Heart right ventricle (tissue), 16 donors: ENCODE data around the gene TREX2. TPM values are rescaled to one million over a fixed set of nuclear protein-coding genes. Genes with fewer than 3 reads are reported as not detected.

Experiments
- ATAC-seq, 8 donors: fragments of 200-7000 bp; cut with Tn5 transposase; one replicate each; pipeline ENCODE4 v1.9.1; 2020; ENCODE audit warnings: mild to moderate bottlenecking in 8 of 8, moderate library complexity in 8 of 8, moderate number of reproducible peaks in 1 of 8
- DNase-seq, 2 donors: peaks; one replicate each; pipeline ENCODE4 v3.0.0-alpha.2; 2020
- H3K27ac ChIP-seq, 10 donors: fragments of 200-600 bp; sonication (generic) in 2 of 10; one replicate each; pipeline versions ENCODE4 v1.5.0 to v1.8.0; 2020 to 2022; ENCODE audit warnings: mild to moderate bottlenecking in 3 of 10
- H3K27me3 ChIP-seq, 7 donors: fragments of 200-600 bp; one replicate each; pipeline ENCODE4 v1.8.0; 2021 to 2022; ENCODE audit warnings: mild to moderate bottlenecking in 2 of 7
- H3K36me3 ChIP-seq, 9 donors: fragments of 200-600 bp; sonication (generic) in 1 of 9; one replicate each; pipeline versions ENCODE4 v1.5.0 to v1.8.0; 2020 to 2022; ENCODE audit warnings: mild to moderate bottlenecking in 2 of 9
- H3K4me1 ChIP-seq, 9 donors: fragments of 200-600 bp; sonication (generic) in 1 of 9; one replicate each; pipeline versions ENCODE4 v1.5.0 to v1.8.0; 2020 to 2022; ENCODE audit warnings: mild to moderate bottlenecking in 4 of 9
- H3K4me3 ChIP-seq, 10 donors: fragments of 200-600 bp; sonication (generic) in 2 of 10; one replicate each; pipeline versions ENCODE4 v1.5.0 to v1.8.0; 2020 to 2022; ENCODE audit warnings: mild to moderate bottlenecking in 7 of 10, moderate library complexity in 2 of 10
- H3K9me3 ChIP-seq, 11 donors: fragments of 200-600 bp in 10 of 11; sonication (generic) in 2 of 11; one replicate each; pipeline versions ENCODE4 v1.5.0 to v1.8.0; 2013 to 2022; ENCODE audit warnings: mild to moderate bottlenecking in 2 of 11, control low read depth in 1 of 11, moderate library complexity in 1 of 11
- WGBS, 2 donors: extraction: QIAGEN DNeasy Blood & Tissue Kit; methylation state at CpG; one replicate each; pipeline ENCODE4 v1.1.7; 2013; ENCODE audit warnings: inconsistent platforms in 1 of 2; 5-methylcytosine and 5-hydroxymethylcytosine counted together
- intact Hi-C, 10 donors: fragments of 100-400 bp; cut with DNase I; formaldehyde crosslinking; loops; one replicate each; pipeline versions ENCODE4 v1.11.1 to v1.14.2; 2022
- polyA plus RNA-seq, 2 donors: library from polyadenylated mRNA; stranded (reverse); fragments of 200-250 nt; gene quantifications; one replicate each; pipeline ENCODE4 v1.2.3, GENCODE V29; 2013
- total RNA-seq, 10 donors: library from RNA; stranded (reverse); fragmentation: NEBNext Ultra II Directional in 3 of 10; extraction: Animal tissue kit (Norgen Biotek cat#: 25700) in 3 of 10; gene quantifications; one replicate each; pipeline versions ENCODE4 v1.2.1 to v1.2.4, GENCODE V29; 2021 to 2023
- TF ChIP-seq, protein P1 (sequence below), 9 donors: fragments of 200-600 bp; sonication (generic) in 2 of 9; IDR thresholded peaks; one replicate each; pipeline versions ENCODE4 v1.5.0 to v1.8.0; 2021 to 2022; ENCODE audit warnings: antibody characterized with exemption in 9 of 9, mild to moderate bottlenecking in 5 of 9, moderate library complexity in 1 of 9
- donor health status: Arrhythmogenic right ventricular cardiomyopathy.
- donor health status: ischemic (EF 13 %, LVEDD 7.1; RV severe dilation, severe dysfunction).
- donor health status: healthy with polysubstance abuse.
- donor health status: DM: no; HTN: yes; CAD: no.
- donor health status: DM: no; HTN: no; CAD: no.
- donor health status: ischemic (EF 25% LVEDD 6.9; RV normal size, moderate dysfunction).
- donor health status: ischemic (EF 25% LVEDD 5.7; RV mildly dilated, moderate dysfunction).
- donor health status: healthy.
- donor health status: DM: yes; HTN: yes; CAD: no.
- donor health status: Ischemic cardiomyopathy.
- donor health status: ischemic (EF 35%, LVEDD 5.7; RV mildly dilated, moderate dysfunction).
- donor health status: nonischemic (EF 11% LVEDD 7.7; RV severe dilation, severe dysfunction).
- donor health status: DM: yes; HTN: yes; CAD: no.
- donor health status: PGD.
- donor health status: ischemic (EF 29% LVEDD 5.4; RV normal size, mild dysfunction).
- donor health status: nonischemic (EF 23%, LVEDD 6.1; RV moderate dilation, normal function).

Gene TREX2
- total and polyA plus RNA-seq, 12 donors, result 0.20 to 0.44 (median 0.31) TPM; not detected in 4

DNA sequence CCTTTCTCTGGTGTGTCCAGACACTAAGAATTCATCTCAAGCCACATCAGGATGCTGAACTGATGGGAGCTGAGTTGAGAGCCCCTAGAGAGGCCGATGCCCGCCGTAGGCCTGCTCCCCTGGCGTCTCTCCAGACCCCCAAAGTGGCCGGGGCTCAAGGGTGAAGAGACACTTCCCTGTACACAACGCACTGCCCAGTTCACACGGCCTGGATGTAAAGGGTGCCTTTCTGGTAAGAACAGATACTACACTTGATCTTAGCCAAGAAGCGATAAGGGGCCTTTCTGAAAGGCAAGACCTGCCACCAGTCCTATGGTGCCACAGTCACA, 5.1 kb upstream of the TREX2 start:
- no peaks in the 10 kb centered on the region for H3K9me3 ChIP-seq
- DNase-seq, result no peak
- peaks cover 0 to 2% (median 0%) of the 10 kb centered on the region in 9 donors for H3K4me1 ChIP-seq
- no peak for ATAC-seq
- TF ChIP-seq, protein P1, sequence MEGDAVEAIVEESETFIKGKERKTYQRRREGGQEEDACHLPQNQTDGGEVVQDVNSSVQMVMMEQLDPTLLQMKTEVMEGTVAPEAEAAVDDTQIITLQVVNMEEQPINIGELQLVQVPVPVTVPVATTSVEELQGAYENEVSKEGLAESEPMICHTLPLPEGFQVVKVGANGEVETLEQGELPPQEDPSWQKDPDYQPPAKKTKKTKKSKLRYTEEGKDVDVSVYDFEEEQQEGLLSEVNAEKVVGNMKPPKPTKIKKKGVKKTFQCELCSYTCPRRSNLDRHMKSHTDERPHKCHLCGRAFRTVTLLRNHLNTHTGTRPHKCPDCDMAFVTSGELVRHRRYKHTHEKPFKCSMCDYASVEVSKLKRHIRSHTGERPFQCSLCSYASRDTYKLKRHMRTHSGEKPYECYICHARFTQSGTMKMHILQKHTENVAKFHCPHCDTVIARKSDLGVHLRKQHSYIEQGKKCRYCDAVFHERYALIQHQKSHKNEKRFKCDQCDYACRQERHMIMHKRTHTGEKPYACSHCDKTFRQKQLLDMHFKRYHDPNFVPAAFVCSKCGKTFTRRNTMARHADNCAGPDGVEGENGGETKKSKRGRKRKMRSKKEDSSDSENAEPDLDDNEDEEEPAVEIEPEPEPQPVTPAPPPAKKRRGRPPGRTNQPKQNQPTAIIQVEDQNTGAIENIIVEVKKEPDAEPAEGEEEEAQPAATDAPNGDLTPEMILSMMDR (IDR thresholded peaks at IDR 0.05), result no peak
- intact Hi-C loops, result loop anchor here in 1 of 10 donors (10.0 kb wide), 1 partner anchor 54 kb away; no protein-coding TSS in a partner anchor
- no peak overlapping the region for H3K27ac ChIP-seq
- 94 to 98% methylated on average over 8 of the region's 8 CpGs for WGBS, 2 donors
- peaks cover 0 to 50% (median 0%) of the 10 kb centered on the region in 9 donors for H3K36me3 ChIP-seq
- H3K4me3 ChIP-seq, result no peak overlapping the region
- peaks cover 0 to 6% (median 0%) of the 10 kb centered on the region in 7 donors for H3K27me3 ChIP-seq

DNA sequence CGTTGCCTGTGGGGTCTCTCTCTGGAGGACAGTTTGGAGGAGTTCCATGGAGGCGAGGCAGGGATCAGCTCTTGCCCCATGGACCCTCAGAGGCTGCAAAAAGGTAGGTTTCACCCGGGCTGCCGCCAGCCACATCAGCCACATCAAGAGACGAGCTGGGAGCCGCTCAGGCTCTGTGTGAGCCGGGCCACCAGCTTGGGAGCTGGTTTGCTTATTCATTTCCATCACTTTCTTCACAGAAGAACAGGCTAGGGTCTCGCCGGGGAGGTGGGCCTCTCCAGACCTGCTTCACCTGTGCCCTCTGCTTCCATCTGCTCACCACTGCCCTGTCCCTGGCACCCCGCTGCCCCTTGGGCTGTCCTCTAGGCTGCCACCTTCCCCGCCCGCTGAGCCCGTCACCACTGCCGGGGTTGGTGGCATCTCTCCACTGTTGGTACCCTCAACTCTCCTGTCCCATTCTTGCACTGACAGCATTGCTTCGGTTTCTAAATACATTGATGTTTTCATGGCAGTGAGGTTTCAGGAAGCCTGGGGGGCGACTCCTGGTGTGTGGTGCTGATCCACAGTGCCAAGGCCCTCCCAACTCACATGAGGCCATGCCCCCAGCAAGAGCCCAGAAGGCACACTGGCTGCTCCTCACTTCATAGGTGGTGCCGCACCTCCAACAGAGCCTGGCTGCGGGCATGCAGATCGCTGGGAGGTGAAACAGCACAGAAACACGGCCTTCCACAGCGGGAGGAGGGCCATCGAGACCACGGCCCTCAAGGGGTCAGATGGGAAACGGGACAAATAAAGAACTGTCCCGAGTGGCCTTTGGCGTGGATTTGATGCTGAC, 4.5 kb upstream of the TREX2 start:
- DNase-seq (no peak), ATAC-seq (no peak)
- TF ChIP-seq, protein P1 (IDR thresholded peaks at IDR 0.05), result no peak
- Histone ChIP-seq H3K27ac (no peak overlapping the region), H3K4me1 (no peaks in the 10 kb centered on the region), H3K9me3 (no peaks in the 10 kb centered on the region), H3K4me3 (no peak overlapping the region), H3K36me3 (peaks cover 0 to 44% (median 0%) of the 10 kb centered on the region in 9 donors), H3K27me3 (peaks cover 0 to 6% (median 0%) of the 10 kb centered on the region in 7 donors)
- 95 to 96% methylated on average over 26 of the region's 26 CpGs for WGBS, 2 donors
- intact Hi-C loops, result loop anchor here in 1 of 10 donors (10.0 kb wide), 1 partner anchor 54 kb away; no protein-coding TSS in a partner anchor

DNA sequence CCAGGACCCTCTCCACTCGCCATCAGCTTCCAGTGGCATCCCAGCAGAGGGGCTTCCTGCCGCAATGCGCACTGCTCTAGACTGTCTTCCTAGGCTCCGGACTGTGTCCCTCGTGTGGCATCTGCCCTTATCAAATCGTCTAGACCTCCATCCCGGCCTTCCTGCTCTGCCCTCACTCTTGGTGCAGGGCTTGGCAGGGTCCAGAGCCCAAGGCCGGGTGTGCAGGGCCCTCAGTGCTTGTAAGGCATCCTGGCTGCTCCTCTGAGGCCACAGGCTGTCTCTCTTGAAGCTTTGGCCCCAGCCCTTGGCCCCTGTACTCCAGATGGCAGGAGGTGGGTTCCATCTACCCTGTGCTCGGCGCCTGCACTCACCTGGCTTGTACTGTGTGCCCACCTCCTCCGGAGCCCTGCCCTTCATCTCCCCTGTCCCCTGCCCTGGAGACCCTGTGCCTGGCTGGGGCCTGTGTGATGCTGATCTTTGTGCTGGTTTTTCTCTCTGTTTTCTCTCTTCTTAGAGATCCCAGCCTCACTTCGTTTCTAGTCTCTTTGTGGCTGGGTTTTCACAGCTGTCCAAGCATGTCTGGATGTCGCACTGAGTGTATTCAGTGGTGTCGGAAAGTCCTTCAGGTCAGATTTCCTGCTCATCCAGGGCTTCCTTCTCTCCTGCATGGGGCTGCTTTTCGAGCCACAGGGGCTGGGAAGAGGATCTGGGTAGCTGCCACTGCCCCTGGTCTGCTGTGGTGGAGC, 3.7 kb upstream of the TREX2 start:
- no peak for DNase-seq
- Histone ChIP-seq H3K9me3 (no peaks in the 10 kb centered on the region), H3K4me3 (no peak overlapping the region), H3K36me3 (peaks cover 0 to 36% (median 0%) of the 10 kb centered on the region in 9 donors), H3K4me1 (no peaks in the 10 kb centered on the region), H3K27ac (no peak overlapping the region), H3K27me3 (peaks cover 0 to 6% (median 0%) of the 10 kb centered on the region in 7 donors)
- intact Hi-C loops, result loop anchor here in 1 of 10 donors (10.0 kb wide), 1 partner anchor 55 kb away; no protein-coding TSS in a partner anchor
- WGBS, 2 donors, result 94% methylated on average over 15 of the region's 15 CpGs
- TF ChIP-seq, protein P1 (IDR thresholded peaks at IDR 0.05), result no peak
- ATAC-seq, result no peak

DNA sequence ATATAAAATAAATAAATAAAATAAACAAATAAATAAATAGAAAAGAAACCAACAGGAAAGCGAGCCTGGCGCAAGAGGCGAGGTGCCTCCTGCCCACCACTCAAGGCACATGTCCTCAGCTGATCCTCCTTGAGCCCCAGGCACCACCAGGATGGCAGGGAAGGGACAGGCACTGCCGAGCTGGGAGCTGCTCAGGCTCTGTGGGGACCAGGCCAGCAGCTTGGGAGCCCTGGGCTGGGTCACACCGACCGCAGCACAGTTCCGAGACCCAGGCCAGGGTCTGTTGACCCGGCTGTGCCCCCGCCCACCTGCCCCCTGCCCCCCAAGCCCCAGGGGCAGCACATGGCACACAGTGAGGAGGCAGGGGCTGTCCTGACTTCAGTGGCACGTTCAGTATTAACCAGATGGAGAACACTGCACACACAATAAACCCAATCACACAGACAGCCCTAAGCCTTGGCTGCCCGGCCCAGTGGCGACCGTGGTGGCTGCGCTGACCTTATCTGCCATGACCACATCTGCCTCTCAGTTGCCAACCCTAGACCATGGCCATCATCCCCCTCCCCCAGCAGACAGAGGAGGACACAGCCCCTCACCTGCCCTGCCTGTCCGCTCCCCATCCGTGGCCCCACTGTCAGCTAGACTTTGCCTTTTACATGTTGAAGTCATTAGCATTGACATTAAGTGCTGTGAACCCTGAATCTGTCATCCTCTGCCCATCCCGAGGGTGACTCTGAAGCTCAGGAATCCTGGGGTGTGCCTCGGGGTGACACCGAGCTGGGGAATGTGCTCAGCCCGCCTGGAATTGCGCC, 2.9 kb upstream of the TREX2 start:
- DNase-seq (no peak), ATAC-seq (no peak)
- no peak overlapping the region for H3K4me3 ChIP-seq
- no peaks in the 10 kb centered on the region for H3K9me3 ChIP-seq
- TF ChIP-seq, protein P1 (IDR thresholded peaks at IDR 0.05), result no peak
- H3K27ac ChIP-seq, result no peak overlapping the region
- intact Hi-C loops, result no loop called here
- 98 to 99% methylated on average over 13 to 21 of the region's 21 CpGs for WGBS, 2 donors
- H3K36me3 ChIP-seq, result peaks cover 0 to 29% (median 0%) of the 10 kb centered on the region in 9 donors
- peaks cover 0 to 6% (median 0%) of the 10 kb centered on the region in 7 donors for H3K27me3 ChIP-seq
- H3K4me1 ChIP-seq, result no peaks in the 10 kb centered on the region
